ENCODE data around the gene CMTM2.

Gene CMTM2

DNA sequence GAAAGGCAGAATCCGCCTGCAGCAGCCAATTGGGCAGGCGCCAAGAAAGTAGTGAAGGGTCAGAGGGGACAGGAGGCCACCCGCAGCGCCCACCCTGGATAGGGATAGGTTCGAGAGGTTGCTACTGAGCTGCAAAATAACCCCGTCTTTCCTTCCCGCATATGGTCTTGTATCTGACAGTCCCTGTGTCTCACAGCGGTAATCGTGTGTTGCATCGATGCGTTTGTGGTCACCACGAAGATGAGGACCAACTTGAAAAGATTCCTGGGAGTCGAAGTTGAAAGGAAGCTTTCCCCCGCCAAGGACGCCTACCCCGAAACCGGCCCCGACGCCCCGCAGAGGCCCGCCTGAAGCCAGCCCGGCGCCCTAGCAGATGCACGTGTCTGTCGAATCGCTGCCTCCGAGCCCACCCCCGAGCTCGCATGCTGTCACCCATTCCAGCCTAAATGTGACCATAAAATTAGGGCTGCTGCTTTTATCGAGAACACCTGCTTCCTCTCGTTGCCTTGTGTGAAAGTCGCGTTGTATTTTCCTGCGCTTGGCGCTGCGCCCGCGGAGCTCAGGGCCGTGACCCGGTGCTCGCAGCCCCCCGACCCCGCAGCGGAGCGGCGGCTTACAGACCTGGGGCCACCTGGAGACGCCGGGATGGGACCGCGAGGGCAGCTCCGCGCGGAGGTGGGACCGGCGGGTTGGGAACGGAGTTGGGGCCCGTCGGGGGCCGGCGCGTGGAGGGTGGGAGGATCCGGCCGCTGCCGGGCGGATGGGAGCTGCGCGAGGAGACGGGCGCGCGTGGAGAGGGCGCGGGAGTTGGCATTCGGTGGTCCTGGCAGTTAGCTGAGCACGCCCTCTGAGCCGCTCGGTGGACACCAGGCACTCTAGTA is at the start of gene CMTM2:
CMTM2 (plus strand) TSS at position 813 of the 881 bp plus-strand sequence. CDS start 145 bp downstream, outside the sequence.
- DNase-seq (ENCODE audit: low spot score), result no peak

GRCh38 chr16:66529475-66529874 is 49.8 kb upstream of the CMTM2 start:
- no peak for DNase-seq (ENCODE audit: low spot score)

DNA sequence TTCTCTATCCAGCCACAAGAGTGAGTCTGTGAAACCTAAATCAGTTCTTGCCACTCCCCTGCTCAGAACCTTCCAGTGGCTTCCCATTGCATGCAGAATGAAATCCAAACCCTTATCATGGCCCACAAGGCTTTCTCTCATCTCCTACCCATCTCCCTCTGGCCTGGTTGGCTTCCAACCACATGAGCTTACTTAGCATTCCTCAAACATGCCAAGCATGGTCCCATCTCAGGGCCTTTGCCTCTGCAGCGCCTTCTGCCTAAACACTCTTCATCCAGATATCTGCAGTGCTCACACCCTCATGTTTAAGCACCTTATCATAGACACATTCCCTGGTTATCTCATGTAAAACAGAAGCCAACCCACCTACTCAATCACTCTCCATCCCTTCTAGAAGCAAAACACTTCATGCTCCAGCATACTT is 44.9 kb upstream of the CMTM2 start:
- no peak for DNase-seq (ENCODE audit: low spot score)

- DNase-seq (ENCODE audit: low spot score), result no peak
Observed at GRCh38 chr16:66536525-66536924, 42.7 kb upstream of the CMTM2 start.

DNA sequence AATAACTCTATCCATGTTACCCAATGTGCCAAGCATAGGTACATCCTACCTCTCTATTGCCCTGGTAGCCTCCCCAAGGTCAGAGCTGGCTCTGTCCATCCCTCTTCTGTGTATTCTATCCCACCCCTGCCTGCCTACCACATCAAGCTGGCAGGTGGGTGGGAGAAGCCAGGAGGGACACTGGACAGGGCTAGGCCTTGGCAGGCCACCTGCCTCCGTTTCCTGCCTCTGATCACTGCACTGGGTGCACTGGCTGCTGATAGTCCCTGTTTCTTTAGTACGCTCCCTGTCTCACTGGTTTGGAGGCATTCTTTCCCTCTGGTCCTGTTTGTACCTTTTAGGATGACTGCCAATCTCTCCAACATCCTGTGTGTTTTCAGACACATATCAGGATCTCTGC is 42.0 kb upstream of the CMTM2 start:
- no peak for DNase-seq (ENCODE audit: low spot score)

DNA sequence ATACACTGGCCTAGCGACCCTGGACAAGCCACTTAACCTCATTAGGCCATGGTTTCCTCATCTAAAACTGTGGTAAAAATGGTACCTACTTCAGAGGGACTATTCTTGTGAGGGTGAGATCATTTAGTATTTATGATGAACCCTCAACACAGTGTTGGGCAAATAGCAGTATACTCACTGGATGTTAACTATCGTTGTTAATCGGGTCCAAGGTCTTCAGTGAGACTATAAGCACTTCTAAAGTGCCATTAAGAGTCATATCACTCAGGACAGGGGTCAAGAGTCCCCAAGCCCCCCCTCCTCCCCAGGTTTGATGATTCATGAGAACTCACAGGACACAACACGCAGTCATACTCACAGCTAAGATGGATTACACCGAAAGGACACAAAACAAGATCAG is 40.4 kb upstream of the CMTM2 start:
- no peak for DNase-seq (ENCODE audit: low spot score)

DNA sequence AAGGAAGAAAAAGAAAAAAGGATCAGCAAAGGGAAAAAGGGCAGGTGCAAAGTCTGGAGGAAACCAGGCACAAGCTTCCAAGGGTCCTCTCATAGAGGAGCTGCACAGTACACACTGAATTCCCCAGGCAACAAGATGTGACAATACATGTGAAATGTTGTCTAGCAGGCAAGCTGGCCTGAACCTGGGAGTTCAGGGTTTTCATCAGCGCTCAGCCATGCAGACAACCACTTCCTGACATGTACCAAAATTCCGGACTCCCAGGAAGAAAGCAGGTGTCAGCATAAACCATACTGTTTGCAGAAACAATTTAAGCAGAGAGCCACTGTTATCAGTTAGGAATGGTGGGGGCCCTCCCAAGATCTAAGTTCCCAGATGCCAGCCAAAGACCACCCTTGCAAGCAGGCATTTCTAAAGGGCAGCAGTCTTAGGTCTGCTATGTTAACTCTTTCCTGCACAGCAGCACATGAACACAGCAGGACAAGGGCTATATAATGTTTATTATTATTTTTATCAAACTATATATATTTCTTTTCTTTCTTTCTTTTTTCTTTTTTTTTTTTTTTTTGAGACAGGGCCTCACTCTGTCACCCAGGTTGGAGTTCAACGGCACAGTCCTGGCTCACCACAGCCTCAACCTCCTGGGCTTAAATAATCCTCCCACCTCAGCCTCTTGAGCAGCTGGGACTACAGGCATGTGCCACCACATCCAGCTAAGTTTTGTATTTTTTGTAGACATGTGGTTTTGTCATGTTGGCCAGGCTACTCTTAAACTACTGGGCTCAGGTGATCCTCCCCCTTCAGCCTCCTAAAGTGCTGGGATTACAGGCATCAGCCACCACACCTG is 39.4 kb upstream of the CMTM2 start:
- no peak for DNase-seq (ENCODE audit: low spot score)

DNA sequence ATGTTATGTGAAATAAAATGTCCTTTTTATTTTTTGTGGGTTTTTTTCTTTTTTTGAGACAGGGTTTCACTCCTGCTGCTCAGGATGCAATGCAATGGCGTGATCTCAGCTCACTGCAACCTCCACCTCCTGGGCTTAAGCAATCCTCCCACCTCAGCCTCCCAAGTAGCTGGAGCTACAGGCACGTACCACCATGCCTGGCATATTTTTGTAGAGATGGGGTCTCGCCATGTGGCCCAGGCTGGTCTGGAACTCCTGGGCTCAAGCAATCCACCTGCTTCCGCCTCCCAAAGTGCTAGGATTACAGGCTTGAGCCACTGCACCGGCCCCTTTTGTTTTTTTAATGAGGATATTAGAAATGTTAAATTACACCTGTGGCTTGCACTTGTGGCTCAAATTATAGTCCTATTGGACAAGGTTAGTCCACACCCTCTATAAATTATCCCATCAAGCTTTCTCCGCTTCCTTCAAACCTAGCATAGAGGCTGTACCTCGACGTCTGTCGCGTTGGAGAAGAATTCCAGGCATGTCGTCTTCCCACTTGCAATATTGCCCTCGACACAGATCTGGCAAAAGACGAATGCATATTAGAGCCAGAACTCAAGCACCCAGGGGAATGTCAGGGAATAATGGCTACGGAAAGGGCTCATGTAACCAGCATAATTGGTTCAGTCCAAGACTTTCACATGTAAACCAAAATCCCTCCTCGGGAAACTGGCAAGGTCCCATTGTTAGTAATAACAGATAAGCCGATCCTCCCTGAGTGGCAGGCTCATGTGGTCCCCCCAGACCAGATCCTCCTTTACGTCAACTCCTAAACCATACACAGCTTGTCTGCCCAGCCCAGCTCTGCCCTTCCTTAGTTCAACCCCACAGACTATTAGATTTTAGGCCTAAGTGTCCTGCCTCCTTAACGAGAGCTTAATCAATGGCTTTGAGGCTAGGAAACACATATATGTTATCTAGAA is 37.6 kb upstream of the CMTM2 start:
- DNase-seq (ENCODE audit: low spot score), result no peak

- DNase-seq (ENCODE audit: low spot score), result no peak
Observed at GRCh38 chr16:66542396-66542795, 36.9 kb upstream of the CMTM2 start.

DNA sequence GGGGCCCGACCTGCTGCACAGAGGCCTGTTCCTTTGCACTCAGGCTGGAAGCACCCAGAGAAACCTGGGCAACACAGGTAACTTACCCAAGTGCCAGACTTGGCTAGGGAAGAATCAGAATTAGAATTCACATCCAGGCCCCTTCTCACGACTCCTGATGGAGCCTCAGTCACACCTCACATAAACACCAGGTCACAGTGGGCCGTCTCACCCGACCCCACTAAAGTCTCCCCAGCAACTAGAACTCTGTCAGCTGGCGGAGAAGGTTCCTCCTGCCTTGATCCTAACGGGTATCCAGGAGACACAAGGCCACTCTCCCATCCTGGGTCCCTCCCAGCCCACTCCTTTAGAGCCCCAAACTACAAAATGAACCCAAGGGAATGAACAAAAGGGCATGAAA is 35.7 kb upstream of the CMTM2 start:
- no peak for DNase-seq (ENCODE audit: low spot score)

- no peak for DNase-seq (ENCODE audit: low spot score)
Observed at GRCh38 chr16:66544016-66544757, 35.1 kb upstream of the CMTM2 start.

DNA sequence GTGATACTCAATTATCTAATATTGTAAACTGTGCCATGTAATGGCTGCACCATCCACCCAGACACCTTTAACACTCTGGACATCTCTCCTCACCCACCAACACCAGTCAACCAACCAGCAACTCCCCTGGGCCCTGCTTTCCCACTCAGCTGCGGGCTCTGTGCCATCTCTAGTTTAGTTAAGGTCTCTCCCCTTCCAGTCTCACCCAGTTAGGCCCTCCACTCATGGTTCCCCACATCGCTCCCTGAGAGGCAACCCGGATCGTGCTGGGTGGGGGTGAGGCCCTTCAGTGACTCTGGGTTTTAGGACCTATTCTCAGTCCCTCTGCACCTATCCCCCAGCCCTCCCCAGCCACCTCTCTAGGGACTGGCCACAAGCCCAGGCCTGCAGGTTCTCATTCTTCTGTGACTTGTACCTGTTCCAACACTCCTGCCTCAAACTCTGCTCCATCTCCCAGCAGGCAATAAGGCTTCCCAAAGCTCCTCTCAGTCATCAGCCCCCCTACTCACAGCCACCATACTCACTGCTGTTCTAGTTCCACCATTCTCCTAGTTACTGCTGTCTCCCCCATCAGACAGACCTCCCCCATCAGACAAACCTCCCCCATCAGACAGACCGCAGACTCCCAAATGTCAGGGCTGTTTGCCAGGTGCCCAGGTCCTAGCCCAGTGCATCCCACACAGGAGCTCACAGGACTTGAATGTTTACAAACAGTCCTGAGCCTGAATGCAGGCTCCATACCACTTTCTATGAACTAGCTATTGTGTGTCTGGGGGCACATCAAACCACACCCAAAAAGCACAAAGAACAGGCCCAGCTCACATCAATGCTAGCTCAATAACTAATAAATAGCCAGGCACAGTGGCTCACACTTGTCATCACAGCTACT is 31.9 kb upstream of the CMTM2 start:
- no peak for DNase-seq (ENCODE audit: low spot score)

DNA sequence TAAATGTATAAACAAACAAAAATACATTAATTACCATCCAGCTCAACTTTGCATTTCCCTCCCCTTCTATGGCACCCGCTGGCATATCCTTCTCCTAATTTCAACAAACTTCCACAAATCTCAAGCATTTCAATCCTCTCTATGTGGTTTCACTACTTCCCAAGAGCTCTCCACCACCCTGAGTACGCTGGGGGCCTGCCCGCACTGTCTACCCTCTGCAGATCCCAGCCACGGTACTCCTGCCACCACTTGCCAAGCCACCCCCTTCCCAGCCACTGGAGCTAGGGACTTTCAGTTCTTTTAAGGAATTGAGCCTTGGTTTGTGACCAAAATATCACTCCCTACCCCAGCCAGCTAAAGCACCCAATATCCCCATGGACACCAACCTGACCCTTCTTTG is 31.2 kb upstream of the CMTM2 start:
- no peak for DNase-seq (ENCODE audit: low spot score)

DNA sequence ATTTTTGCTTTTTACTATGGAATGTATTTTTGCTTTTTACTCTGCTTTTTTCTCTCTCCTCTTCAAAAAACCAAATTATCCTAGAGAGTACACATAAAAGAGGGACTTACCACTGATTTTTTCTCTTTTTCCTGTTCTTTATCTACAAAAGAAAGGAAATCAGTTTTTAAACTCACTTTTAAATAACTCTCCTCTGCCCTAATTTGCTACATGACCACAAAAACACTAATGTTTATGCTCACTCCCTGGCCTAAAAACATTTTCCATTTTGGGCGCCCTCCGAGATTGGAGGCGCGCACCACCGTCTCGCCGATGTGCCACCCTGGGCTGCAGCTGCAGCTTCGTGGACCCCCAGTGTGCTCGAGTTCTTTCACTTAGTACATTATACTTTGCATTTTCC is 30.4 kb upstream of the CMTM2 start:
- DNase-seq (ENCODE audit: low spot score), result no peak

- no peak for DNase-seq (ENCODE audit: low spot score)
Observed at GRCh38 chr16:66549284-66550131, 29.8 kb upstream of the CMTM2 start, which contains the start of gene TK2. TSS of gene TK2 (minus strand) at chr16:66550122. CDS start at chr16:66550061, 61 bp downstream.

GRCh38 chr16:66551348-66551759 is 27.9 kb upstream of the CMTM2 start:
- DNase-seq (ENCODE audit: low spot score), result peak; percentile 72

DNA sequence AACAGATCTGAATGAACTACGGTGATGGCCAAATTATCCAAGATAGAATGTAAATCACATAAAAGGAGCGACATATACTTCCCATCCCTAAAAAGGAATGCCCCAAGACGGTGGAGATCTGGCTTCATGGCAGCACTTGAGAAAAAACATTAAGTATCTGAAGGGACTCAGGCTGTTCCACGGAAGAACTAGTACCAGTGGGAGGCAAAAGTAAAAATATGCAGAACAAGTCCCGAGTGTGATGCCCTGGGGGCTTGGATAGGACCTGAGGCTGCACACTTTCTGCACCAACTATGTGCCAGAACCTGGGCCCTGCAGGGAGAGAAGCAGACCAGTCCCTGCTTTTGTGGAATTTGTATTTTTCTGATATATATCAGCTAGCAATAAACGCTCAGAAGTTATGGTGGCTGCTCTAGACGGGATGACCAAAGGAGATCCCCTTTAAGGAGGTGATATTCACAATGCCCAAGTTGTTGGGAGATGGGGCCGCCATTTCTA is 27.4 kb upstream of the CMTM2 start:
- DNase-seq (ENCODE audit: low spot score), result no peak

DNA sequence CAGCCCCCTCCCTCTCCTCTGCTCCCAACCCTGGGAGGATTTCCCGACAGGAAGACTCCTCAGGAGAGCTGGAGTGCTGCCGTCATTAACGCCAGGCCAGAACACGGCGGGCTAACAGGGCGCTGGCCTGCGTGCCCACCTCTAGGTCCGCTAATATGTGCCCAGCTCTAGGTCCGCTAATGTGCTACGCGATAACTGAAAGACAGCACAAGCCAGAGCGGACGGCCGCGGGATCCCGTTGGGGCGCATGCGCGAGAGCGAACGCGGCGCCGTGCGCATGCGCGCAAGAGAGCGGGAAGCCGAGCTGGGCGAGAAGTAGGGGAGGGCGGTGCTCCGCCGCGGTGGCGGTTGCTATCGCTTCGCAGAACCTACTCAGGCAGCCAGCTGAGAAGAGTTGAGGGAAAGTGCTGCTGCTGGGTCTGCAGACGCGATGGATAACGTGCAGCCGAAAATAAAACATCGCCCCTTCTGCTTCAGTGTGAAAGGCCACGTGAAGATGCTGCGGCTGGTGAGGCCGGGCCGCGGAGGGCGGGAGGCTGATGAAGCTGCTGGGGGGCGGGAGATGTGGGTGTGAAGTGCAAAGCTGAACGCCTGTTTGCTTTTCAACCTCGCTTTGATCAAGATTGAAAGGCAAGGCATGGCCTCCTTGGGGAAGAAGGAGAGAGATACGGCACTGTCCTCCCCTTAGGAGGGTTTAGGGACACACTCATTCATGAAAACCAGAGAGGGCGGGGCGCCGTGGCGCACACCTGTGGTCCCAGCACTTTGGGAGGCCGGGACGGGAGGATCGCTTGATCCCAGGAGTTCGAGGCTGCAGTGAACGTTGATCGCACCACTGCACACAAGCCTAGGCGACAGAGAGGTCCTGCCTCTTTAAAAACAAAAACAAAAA is 26.7 kb upstream of the CMTM2 start, which contains the start of gene CKLF:
CKLF (plus strand) TSS at position 291 of the 892 bp plus-strand sequence; CDS start at position 431, 140 bp downstream.
- peak; percentile 94 for DNase-seq (ENCODE audit: low spot score)
